HAP-1 (cell line): ENCODE data around the gene PRKCB.
"Not testable (repeated sequence)": the region's sequence is repeated elsewhere in the genome, so short reads cannot be mapped to it uniquely, and the experiment has no call there.

Experiments
- DNase-seq, 2 experiments: peaks; one replicate each; pipeline ENCODE4 v3.0.0-alpha.2; 2016 to 2020; ENCODE audit warnings: low spot score in 2 of 2
- H3K27me3 ChIP-seq: fragments of 250-450 bp; sonication (Bioruptor Pico); 2 replicates; pipeline ENCODE4 v1.5.1; 2020; ENCODE audit warnings: low read depth, mild to moderate bottlenecking, moderate library complexity
- H3K36me3 ChIP-seq: fragments of 250-450 bp; sonication (Bioruptor Pico); replicated peaks from 2 replicates; pipeline ENCODE4 v1.5.1; 2020; ENCODE audit warnings: mild to moderate bottlenecking
- H3K4me1 ChIP-seq: fragments of 250-450 bp; sonication (Bioruptor Pico); 2 replicates; pipeline ENCODE4 v1.5.1; 2020; ENCODE audit warnings: mild to moderate bottlenecking
- H3K4me3 ChIP-seq: fragments of 250-450 bp; sonication (Bioruptor Pico); 2 replicates; pipeline ENCODE4 v1.5.1; 2020; ENCODE audit warnings: mild to moderate bottlenecking, moderate library complexity
- H3K9me3 ChIP-seq: fragments of 250-450 bp; sonication (Bioruptor Pico); 2 replicates; pipeline ENCODE4 v1.5.1; 2020; ENCODE audit warnings: mild to moderate bottlenecking, moderate library complexity
- in situ Hi-C: fragments of 300-500 bp; cut with MboI; formaldehyde crosslinking; loops from 3 replicates; pipeline ENCODE4 v1.14.3; 2020; ENCODE audit warnings: low sequenced_read_pairs, inconsistent platforms, mixed read lengths

PRKCB gene

DNA sequence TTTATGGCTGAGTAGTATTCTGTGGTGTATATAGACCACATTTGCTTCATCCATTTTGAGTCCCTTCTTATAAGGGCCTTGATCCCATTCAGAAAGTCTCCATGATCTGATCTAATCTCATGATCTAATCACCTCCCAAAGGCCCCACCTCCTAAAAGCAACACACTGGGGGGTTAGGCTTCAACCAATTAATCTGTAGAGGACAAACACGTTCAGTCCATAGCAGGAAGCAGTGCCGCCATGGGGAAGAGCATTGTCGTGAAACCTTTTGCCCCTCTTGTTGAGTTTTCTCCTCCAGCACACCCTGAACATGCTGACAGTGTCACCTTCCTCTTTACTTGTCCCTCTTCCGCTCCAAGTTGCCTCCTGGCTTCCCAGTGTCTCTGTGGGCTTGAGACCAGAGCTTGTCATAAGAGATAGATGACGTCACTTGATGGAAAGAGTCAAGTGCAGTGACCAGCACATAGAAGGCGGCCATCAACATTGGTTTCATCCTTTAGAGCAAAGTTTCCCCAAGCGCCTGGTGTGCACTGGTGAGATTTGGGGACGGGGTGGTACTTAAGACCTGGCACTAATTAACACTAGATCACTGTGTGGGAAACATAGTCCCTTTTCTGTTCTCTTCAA is 74.1 kb downstream of the PRKCB start:
- DNase-seq: no peak
- in situ Hi-C loops: no loop called here
- no peaks in the 10 kb centered on the region for H3K9me3 ChIP-seq
- H3K27me3 ChIP-seq: no peaks in the 10 kb centered on the region
- H3K4me1 ChIP-seq: no peaks in the 10 kb centered on the region
- no peaks in the 10 kb centered on the region for H3K36me3 ChIP-seq
- no peak overlapping the region for H3K4me3 ChIP-seq

DNA sequence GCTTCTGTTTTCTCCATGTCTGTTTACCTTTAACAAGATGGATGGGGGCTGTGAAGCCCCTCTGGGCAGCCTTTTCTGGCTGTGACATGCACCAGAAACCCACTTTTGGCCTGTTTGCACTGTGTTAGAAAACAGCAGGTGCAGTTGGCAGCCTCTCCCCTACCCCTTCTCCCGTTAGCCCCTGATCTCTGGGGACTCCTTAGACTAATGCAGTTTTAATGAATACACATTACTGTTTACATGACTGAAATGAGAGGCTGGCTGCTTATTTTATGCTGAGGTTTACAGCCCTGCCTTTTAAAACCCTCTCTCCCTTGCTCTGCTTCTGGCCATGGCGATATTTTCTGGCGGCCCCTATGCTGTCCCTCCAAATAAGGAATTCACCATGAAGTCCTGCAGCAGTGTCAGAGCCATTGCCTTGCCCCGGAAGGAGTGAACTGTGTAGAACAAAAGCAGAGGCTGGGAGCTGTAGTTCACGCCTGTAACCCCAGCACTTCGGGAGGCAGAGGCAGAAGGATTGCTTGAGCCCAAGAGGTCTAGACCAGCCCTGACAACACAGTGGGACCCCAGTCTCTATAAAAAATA is 79.3 kb downstream of the PRKCB start:
- no peaks in the 10 kb centered on the region for H3K4me1 ChIP-seq
- H3K9me3 ChIP-seq: no peaks in the 10 kb centered on the region
- in situ Hi-C loops: no loop called here
- H3K4me3 ChIP-seq: no peak overlapping the region
- no peaks in the 10 kb centered on the region for H3K36me3 ChIP-seq
- H3K27me3 ChIP-seq: no peaks in the 10 kb centered on the region; the same call in 1 of the 2 replicates
- DNase-seq: no peak

DNA sequence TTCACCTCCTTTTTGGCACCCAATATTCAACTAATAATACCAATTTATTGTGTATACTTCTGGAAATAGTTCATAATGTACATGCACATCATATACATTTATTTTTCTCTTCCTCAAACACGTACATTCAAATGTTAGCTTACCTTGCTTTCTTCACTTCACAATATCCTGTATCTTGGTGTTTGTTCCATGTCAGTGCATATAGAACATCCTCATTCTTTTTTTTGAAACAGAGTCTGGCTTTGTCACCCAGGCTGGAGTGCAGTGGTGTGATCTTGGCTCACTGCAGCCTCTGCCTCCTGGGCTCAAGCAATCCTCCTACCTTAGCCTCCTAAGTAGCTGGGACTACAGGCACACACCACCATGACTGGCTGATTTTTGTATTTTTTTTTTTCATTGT is 80.8 kb downstream of the PRKCB start:
- H3K36me3 ChIP-seq, H3K27me3 ChIP-seq, H3K4me1 ChIP-seq, H3K4me3 ChIP-seq, H3K9me3 ChIP-seq, DNase-seq, in situ Hi-C loops: not testable (repeated sequence)

DNA sequence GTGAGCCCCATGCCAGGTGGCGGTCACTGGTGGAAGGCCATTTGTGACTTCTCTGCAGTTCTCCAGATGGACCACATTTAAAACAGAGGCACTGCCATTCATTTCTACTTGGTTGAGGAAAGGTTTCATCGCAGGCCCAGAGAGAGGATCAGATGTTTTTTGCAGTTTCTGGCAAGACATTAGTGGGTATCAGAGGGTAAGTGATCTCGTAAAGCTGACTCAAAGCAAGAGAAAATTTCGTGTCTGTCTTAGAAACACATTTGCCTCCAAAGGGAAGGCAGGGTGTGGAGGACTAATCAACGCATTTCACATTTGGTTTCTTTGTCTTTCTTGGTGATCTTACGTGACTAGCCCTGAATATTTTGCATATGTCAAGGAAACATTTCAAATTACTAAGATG is 81.8 kb downstream of the PRKCB start:
- in situ Hi-C loops: no loop called here
- no peaks in the 10 kb centered on the region; the same call in 1 of the 2 replicates for H3K27me3 ChIP-seq
- H3K4me3 ChIP-seq: no peak overlapping the region
- H3K9me3 ChIP-seq: no peaks in the 10 kb centered on the region
- DNase-seq: no peak
- no peaks in the 10 kb centered on the region for H3K36me3 ChIP-seq
- no peaks in the 10 kb centered on the region for H3K4me1 ChIP-seq

DNA sequence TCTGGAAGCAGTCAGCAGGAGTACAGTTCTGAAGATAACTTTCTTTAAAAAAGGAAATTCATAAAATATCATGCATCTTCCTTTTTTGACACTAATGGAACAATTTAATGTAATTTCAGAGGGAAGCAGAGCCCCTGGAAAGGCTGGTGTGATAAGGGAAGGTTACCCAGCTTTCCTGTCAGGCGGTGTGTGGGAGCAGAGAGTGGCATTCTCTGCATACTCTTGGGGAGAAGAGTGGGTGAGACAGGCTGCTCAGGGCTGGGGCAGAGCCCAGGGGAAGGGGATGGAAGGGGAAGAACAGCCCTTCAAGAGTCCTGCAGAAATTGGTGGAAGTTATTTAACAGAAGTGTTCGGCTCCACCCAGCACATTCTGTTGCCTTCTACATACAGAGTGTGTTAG is 84.7 kb downstream of the PRKCB start:
- no peaks in the 10 kb centered on the region for H3K9me3 ChIP-seq
- H3K36me3 ChIP-seq: no peaks in the 10 kb centered on the region
- H3K4me1 ChIP-seq: no peaks in the 10 kb centered on the region
- DNase-seq: no peak
- H3K27me3 ChIP-seq: no peaks in the 10 kb centered on the region; the same call in 1 of the 2 replicates
- no peak overlapping the region for H3K4me3 ChIP-seq
- in situ Hi-C loops: no loop called here

DNA sequence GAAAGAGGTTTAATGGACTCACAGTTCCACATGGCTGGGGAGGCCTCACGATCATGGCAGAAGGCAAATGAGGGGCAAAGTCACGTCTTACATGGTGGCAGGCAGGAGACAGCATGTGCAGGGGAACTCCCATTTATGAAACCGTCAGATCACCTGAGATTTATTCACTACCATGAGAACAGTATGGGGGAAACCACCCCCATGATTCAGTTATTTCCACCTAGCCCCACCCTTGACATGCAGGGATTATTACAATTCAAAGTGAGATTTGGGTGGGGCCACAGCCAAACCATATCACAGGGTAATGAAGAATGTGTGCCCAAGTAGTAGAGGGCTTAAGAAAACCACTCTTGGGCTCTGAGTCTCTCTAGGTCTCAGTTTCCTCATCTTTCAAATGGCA is 85.1 kb downstream of the PRKCB start:
- in situ Hi-C loops: no loop called here
- Histone ChIP-seq H3K4me1 (no peaks in the 10 kb centered on the region), H3K36me3 (no peaks in the 10 kb centered on the region), H3K9me3 (no peaks in the 10 kb centered on the region), H3K27me3 (no peaks in the 10 kb centered on the region; the same call in 1 of the 2 replicates), H3K4me3 (no peak overlapping the region)
- DNase-seq: no peak

DNA sequence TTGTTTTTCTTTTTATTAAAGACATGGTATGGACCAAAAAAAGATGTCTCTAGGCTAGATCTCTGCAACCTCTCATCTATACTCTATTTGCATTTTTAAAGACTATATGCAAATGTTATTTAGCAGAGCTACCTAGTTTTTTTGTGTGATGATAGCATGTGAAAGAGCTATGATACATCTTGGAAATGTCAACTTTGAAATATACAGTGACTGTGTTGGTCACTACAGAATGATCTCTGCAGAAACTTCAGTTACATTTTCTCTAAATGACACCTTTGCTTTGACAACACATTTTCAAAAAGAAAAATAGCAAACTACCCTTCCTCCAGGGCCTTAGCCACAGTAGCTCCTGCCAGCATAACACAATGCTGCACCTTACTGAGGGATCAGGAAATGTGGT is 86.6 kb downstream of the PRKCB start:
- in situ Hi-C loops: no loop called here
- H3K4me1 ChIP-seq: no peaks in the 10 kb centered on the region
- no peaks in the 10 kb centered on the region for H3K36me3 ChIP-seq
- no peaks in the 10 kb centered on the region for H3K9me3 ChIP-seq
- H3K4me3 ChIP-seq: no peak overlapping the region
- DNase-seq: no peak
- no peaks in the 10 kb centered on the region; the same call in 1 of the 2 replicates for H3K27me3 ChIP-seq

DNA sequence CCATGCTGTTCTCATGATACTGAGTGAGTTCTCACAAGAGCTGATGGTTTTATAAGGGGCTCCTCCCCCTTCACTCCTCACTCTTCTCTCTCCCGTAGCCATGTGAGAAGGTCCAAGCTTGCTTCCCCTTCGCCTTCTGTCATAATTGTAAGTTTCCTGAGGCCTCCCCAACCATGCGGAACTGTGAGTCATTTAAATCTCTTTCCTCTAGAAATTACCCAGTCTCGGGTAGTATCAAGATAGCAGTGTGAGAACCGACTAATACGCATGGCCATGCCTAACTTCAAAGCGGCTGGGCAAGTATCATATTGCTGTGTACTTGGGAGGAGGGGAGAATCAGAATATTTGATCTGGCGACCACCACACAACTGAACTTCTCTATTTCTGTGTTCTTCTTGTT is 88.3 kb downstream of the PRKCB start:
- in situ Hi-C loops: no loop called here
- Histone ChIP-seq H3K4me3 (no peak overlapping the region), H3K9me3 (no peaks in the 10 kb centered on the region), H3K4me1 (no peaks in the 10 kb centered on the region), H3K27me3 (no peaks in the 10 kb centered on the region; the same call in 1 of the 2 replicates), H3K36me3 (no peaks in the 10 kb centered on the region)
- no peak for DNase-seq

DNA sequence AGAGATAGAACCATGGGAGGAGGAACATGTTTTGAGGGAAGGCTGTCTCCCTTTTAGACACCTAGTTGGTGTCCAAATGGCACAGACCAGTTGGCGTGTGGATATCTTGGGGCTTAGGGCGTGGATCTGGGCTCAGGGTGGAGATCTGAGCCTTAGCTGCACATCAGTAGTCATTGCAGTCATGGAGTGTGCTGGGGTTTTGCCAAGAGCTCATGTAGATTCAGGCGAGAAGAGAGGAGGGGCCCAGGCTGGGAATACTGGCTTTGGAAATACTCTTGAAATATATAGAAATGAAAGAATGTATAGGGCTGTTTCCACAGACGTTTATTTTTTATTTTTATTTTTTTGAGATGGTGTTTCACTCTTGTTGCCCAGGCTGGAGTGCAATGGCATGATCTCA is 92.0 kb downstream of the PRKCB start:
- no peak for DNase-seq
- H3K4me3 ChIP-seq: no peak overlapping the region
- no peaks in the 10 kb centered on the region for H3K36me3 ChIP-seq
- no peaks in the 10 kb centered on the region for H3K27me3 ChIP-seq
- no peaks in the 10 kb centered on the region for H3K4me1 ChIP-seq
- no peaks in the 10 kb centered on the region for H3K9me3 ChIP-seq
- in situ Hi-C loops: no loop called here

DNA sequence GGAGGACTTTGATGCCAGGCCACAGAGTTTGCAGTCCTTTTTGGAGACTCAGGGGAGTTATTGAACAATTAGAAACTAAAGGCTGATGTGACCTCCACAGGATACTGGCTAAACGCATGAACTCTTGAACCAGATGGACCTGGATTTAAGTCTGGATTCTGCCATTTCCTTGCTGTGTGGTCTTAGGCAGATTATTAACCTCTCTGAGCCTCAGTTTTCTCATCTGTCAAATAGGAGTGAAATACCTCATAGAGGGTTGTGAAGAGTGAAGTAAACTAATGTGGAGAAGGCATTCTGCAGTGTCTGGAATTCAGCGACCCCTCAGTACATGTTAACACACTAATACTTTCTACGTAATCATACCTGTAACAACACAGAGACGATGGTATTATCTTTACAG is 93.5 kb downstream of the PRKCB start:
- Histone ChIP-seq H3K27me3 (no peaks in the 10 kb centered on the region), H3K36me3 (no peaks in the 10 kb centered on the region), H3K9me3 (no peaks in the 10 kb centered on the region), H3K4me3 (no peak overlapping the region), H3K4me1 (no peaks in the 10 kb centered on the region)
- DNase-seq: no peak
- in situ Hi-C loops: no loop called here

DNA sequence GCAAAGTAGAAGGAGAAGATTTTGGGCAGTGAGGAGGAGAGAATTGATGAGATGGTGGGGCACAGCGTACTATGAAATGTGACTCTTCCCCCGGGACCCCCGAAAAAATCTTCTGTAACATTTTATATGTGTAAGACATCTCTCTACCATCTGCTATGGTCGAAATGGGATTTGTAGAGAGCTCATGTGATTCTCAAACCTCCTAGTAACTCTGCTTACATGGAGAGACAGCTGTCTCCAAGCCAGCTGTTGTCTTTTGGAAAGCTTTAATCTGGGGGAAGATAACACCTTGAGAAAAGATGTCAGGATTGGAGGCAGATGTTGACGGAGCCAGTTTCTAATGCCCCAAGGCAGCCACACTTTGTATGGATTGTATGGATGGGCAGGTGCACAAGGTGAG is 94.1 kb downstream of the PRKCB start:
- H3K9me3 ChIP-seq: no peaks in the 10 kb centered on the region
- no peaks in the 10 kb centered on the region for H3K4me1 ChIP-seq
- H3K36me3 ChIP-seq: no peaks in the 10 kb centered on the region
- no peaks in the 10 kb centered on the region for H3K27me3 ChIP-seq
- no peak for DNase-seq
- no peak overlapping the region for H3K4me3 ChIP-seq
- in situ Hi-C loops: no loop called here

DNA sequence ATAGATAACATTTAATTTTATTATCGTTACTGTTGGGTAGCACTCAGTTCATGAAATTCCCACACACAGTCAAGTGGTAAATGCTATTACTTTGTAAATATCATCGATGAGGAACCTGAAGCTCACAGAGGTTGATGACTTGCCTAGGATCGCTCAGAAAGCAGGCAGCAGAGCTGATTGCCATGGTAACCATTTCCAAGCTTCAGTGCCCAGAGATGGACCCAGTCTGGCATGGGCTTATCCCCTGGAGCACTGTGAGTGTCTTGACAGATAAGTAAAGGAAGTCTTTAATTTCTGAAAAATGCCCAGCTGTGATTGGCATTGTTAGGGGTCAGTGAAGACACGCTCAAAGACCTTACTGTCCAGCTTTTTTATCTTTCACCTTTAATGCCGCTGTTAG is 95.0 kb downstream of the PRKCB start:
- no peaks in the 10 kb centered on the region for H3K9me3 ChIP-seq
- no peaks in the 10 kb centered on the region for H3K4me1 ChIP-seq
- in situ Hi-C loops: no loop called here
- DNase-seq: no peak
- H3K36me3 ChIP-seq: no peaks in the 10 kb centered on the region
- no peak overlapping the region for H3K4me3 ChIP-seq
- no peaks in the 10 kb centered on the region for H3K27me3 ChIP-seq

DNA sequence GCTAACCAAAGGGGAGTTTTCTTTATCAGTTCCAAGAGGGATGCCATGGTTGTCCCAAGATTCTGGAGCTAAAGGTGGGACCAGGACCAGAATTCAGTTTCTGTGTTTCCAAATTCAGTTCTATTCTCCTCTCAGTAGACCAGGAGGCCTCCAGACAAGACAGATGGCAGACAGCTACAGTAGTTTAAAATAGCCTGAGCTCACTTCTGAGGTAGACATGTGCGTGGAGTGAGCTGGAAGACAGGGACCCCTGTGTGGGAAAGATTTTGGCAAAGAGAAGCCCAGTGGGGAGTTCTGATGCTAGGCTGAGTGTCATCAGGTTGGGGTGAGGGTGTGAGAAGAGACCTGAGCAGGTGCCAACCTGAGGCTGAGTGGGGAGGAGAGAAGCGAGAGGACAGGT is 95.4 kb downstream of the PRKCB start:
- Histone ChIP-seq H3K9me3 (no peaks in the 10 kb centered on the region), H3K36me3 (no peaks in the 10 kb centered on the region), H3K4me1 (no peaks in the 10 kb centered on the region), H3K4me3 (no peak overlapping the region), H3K27me3 (no peaks in the 10 kb centered on the region)
- no peak for DNase-seq
- in situ Hi-C loops: no loop called here

DNA sequence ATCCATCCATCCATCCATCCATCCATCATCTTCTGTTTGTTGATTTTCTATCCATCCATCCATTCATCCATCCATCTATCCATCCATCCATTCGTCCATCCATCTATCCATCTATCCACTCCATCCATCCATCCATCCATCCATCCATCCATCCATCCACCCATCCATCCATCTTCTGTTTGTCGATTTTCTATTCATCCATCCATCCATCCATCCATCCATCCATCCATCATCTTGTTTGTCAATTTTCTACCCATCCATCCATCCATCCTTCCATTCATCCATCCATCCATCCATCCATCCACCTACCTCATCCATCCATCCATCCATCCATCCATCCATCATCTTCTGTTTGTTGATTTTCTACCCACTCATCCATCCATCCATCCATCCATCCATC is 97.9 kb downstream of the PRKCB start:
- H3K4me1 ChIP-seq, H3K9me3 ChIP-seq, in situ Hi-C loops, H3K27me3 ChIP-seq, H3K36me3 ChIP-seq, H3K4me3 ChIP-seq, DNase-seq: not testable (repeated sequence)
